ENCODE data around the gene NCAPH2.
A peak's percentile ranks its signal among the peaks of the same experiment; 100 is the strongest.

The NCAPH2 gene

DNA sequence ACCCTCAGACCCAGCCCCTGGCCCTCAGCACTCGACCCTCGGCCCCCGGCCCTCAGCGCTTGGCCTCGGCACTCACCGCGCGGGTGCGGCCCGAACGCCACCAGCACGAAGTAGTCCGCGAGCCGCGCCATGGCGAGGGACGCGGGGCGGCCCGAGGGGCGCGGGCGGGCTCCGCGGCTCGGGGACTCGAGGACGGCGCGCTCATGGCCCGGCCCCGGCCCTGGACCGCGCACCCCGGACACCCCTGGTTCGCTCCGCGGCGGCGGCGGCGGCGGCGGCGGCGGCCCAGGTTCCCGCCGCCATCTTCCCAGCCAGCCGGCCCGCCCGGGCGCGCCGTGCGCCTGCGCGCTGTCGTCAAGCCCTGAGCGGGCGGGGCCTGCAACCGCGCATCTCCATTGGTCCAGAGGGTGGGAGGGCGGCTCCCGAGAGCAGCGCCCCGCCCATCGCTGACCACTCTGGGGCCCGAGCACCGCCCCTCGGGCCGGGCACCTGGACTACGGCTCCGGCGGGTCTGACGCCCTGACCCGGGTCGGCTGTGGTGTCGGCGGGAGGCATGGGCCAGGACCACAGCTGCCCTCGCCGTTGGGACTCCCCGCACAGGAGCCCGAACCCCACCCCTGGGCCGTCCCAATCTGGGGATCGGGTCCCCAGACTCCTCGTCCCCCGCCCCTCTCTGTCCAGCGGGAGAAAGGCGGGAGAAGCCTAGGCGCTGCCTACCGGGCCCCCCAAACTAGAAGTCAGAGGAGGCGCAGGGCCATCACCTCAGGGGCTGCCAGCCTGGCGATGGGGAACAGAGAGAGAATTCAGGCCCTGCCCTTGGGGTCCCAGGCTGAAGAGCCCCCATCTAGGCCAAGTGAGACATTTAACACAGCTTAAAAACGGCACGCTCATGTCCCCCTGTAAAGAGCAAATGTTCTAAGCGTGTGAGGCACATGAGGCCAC lies 33.0 kb upstream of the NCAPH2 start, which contains the start of gene SBF1:
TSS of gene SBF1 (minus strand) at position 326 of the 942 bp plus-strand sequence. CDS start at position 131, 195 bp downstream.
- DNase-seq, result peak; percentile 36

DNA sequence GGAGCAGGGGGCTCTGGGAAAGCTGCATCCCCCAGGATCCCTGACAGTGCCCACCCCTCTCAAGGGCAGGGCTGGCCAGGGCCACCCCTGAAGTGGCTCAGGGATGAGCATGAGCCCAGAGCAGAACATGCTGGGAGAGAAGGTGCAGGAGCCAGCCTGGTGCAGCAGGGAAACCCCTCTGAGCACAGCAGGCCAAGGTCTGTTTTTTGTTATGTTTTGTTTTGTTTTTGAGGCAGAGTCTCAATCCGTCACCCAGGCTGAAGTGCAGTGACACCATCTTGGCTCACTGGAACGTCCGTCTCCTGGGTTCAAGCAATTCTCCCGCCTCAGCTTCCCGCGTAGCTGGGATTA lies 32.4 kb upstream of the NCAPH2 start:
- DNase-seq, result no peak

DNA sequence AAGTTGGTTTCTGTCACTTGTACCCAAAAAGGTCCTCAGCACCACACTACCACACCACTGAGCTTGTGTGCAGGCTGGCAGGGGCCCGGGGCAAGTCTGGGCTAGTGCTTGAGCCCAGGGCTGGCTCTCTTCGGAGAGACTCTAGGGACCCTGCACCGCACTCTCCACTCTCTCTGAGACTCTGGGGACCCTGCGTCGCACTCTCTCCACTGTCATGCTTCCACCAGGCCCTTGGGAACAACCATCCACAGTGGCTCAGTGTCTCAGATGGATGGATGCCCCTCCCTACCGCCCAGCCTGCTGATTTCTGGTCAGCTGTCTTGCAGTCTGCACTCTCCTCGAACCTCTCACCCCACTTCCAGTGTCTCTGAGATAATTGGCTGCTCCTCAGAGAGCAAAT lies 31.2 kb upstream of the NCAPH2 start:
- no peak for DNase-seq

DNA sequence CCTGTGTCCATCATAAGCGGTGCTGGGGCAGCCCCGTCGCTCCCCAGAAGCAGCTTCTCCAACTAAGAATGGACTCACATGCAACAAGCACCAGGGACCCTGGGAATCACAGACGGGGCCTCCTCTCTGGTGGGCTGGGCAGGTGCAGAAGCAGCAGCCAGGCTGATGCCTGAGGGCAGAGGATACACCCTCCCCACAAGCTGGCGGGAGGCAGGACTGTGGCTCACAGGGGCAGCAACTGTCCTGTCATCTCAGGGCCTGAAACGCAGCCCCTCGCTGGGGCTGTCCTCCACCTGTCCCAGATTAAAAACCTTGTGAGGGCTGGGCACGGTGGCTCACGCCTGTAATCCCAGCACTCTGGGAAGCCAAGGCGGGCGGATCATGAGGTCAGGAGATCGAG lies 30.1 kb upstream of the NCAPH2 start:
- no peak for DNase-seq

DNA sequence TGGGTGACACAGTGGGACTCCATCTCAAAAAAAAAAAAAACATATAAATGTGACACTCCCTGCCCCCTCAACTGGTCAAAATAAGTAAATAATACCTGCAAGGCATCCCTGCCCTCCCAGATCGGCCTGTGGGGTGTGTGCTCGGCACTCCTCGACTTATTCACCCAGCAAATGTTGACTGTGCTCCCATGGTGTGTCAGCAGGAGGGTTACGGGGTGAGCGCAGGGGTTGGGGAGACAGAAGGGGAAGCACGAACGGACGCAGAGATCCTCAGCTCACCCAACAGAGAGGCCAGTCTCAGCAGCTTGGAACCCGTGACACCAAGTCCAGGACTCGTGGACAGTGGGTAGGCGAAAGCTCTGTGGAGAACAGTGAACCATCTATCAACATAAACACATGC lies 28.3 kb upstream of the NCAPH2 start:
- no peak for DNase-seq

DNA sequence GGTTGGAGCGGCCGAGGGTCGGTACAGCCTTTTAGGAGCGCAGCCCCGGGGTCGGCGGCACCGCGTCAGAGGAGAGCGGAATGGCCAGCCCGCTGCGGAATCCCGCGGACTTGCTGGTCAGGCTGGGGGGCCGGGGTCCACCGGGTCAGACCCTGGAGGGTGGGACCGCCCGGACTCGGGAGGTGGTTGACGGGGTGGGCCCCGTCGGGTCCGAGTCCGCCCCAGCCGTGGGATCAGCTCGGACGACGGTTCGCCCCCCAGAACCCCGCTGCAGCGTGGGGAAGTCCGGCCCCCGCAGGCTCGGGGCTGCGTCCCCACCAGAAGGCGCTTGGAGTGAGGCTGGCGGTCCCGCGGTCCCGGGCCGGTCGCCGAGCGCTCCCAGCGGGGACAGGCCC lies 27.0 kb upstream of the NCAPH2 start:
- no peak for DNase-seq

DNA sequence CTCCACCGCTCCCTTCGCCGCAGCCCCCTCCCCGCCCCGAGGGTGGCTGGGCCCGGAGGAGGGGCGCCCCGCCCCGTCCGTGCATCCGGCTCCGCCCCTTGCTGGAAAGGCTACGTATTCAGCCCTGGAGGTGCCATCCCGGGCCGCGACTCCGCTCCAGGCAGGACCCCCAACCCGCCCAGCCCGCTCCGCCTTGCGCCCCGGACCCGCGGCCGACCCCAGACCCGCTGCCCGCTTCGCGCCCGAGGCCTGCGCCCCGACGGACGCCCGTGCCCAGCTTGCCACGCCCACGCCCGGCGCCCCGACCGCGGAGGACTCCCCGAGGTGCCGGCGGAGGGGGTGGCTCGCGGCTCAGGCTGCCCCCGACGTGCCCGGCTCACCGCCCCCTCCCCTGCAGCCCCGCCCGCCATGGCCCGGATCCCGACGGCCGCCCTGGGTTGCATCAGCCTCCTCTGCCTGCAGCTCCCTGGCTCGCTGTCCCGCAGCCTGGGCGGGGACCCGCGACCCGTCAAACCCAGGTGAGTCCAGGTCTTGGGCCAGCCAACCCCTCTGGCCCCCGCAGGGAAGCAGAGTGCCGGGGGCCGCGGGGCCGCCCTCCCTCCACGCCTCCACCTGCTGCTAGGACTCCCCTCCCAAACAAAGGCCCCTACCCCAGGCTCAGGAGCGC lies 26.5 kb upstream of the NCAPH2 start, which contains the start of gene ADM2:
TSS of gene ADM2 (plus strand) at position 104 of the 667 bp plus-strand sequence. CDS start at position 409, 305 bp downstream.
- DNase-seq, result no peak

DNA sequence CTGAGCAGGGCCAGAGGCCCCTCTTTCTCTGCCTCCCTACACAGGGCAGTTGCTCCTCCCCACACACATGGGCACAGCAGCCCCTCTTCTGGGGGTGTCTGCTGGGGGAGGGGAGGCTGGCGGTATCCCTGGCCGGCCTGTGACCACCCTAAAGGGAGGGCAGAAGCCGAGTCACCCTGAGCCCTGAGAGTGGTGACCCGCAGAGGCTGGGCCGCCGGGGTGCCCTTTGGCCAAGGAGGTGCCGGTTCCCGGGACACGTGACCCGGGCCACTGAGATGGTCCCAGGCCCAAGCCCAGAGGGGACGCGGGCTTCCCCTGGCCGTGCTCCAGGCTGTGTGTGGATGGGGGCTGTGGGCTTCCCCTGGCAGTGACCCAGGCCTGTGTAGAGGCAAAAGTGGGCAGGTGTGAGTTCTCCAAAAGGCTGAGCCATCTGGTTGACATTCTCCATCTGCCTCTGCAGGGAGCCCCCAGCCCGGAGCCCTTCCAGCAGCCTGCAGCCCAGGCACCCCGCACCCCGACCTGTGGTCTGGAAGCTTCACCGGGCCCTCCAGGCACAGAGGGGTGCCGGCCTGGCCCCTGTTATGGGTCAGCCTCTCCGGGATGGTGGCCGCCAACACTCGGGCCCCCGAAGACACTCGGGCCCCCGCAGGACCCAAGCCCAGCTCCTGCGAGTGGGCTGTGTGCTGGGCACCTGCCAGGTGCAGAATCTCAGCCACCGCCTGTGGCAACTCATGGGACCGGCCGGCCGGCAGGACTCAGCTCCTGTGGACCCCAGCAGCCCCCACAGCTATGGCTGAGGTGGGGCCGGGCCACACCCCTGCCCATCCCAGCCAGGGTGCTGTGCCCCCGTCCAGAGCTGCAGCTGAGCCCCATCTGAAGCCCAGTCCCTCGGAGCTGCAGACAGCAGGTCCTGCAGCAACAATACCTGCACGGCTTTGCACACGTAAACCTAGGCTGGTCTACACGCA lies 25.6 kb upstream of the NCAPH2 start:
- no peak for DNase-seq

DNA sequence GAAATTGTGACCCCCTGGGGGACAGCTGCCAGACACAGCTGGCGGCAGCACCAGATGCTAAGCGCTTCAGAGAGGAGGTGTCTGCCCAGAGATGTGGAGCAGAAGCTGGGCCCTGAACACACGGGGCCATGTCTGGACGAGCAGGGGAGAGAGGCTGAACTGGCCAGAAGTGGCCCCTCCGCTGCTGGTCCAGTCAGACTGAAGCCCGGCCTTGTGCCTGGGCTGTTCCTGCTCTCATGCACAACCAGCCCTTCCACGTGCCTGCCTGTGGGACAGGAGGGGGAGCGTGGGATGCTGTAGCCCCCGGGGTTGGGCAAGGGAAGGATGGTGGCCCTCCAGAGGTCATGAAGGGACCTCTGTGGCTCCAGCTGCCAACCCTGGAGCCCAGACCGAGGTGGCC lies 24.9 kb upstream of the NCAPH2 start:
- no peak for DNase-seq

DNA sequence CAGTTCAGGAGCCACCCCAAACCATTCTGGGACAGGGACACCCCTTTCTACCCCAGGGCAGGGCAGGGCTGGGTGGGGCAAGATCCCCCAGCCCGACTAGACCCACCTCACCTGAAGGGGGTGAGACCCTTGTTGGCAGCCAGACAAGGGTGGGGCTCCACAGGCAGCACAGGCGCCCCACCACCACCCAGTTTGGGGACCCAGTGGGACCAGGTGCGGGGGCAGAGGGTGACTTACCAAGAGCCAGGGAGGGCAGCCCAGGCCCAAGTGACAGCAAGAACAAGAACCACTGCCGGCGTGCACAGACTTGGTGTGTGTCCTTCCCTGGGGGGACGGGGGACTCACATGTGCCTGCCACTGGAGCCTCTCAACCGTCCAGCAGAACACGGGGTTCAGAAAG lies 24.5 kb upstream of the NCAPH2 start:
- no peak for DNase-seq

DNA sequence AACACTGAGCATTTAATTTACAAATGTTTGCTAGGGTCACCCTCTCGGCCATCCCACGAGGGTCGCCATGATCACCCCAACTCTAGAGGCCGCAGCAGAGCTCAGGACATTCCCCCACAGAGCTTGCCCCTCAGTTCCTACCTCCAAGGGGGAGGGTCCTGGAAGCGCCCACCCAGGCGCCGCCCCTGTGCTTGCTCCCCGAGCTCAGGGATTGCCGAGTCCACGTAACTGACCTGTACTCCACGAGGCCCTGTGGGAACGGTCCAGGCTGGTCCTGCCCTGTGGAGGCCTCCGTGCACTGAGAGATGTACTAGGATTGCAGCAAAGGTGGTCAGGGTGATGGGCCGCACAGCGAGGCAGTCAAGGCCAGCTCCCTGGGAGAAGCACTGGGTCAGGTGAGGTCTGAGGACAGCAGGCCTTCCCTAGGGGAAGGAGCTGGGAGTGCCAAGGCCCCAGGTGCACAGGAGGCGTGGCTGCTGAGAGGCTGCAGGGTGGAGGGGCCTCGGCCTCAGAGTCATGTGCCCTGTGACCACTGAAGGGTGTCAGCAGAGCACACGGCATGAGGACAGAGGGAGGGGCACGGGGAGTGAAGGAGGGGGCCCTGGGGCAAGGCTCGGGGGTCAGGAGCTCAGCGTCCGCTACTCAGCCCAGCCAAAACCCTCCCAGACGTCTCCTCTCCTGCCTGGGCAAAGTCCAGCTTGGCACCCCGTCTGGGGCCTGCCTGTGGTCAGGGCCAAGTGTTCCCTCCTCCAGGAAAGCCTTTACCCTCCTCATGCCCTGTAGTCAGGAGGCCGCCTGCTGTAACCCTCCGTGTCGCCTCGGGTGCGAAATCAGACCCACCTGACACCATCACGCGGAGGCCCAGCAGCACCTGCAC lies 23.8 kb upstream of the NCAPH2 start:
- no peak for DNase-seq

DNA sequence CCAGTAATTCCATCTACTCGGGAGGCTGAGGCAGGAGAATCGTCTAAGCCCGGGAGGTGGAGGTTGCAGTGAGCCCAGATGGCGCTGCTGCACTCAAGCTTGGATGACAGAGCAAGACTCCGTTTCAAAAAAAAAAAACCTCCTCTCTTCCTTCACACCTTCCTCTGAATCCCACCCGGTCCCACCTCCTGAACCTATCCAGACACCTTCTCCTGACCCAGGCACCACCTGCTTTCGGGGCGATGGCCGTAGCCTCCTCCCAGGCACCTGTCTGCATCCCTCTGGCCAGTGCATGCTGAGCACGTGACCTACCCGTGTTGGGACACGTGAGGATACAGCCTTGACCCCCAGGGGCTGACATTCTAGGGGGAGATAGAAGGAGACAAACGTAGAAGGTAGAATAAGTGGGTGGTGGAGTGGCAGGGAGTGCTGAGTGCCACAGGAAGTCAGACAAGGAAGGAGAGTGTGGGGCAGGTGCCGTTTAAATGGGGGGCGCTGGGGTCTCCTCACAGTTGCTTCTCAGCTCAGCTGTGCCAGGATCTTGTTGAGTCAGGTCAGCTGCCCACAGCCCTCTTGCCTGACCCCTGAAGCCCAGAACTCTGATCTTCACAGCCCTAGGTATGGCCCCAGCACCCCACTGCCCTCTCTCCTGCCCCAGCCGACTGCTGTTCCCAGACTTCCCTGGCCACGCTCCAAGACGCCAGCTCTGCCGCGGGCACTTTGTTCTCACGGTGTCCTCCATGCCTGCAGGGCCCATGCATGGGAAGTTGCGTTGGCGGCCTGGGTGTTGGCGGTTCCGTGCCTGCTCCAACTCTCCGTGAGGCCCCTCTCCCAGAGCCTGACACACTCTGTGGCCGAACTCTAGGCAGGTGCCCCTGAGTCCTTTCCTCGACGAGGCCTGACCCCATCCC lies 22.5 kb upstream of the NCAPH2 start:
- no peak for DNase-seq

DNA sequence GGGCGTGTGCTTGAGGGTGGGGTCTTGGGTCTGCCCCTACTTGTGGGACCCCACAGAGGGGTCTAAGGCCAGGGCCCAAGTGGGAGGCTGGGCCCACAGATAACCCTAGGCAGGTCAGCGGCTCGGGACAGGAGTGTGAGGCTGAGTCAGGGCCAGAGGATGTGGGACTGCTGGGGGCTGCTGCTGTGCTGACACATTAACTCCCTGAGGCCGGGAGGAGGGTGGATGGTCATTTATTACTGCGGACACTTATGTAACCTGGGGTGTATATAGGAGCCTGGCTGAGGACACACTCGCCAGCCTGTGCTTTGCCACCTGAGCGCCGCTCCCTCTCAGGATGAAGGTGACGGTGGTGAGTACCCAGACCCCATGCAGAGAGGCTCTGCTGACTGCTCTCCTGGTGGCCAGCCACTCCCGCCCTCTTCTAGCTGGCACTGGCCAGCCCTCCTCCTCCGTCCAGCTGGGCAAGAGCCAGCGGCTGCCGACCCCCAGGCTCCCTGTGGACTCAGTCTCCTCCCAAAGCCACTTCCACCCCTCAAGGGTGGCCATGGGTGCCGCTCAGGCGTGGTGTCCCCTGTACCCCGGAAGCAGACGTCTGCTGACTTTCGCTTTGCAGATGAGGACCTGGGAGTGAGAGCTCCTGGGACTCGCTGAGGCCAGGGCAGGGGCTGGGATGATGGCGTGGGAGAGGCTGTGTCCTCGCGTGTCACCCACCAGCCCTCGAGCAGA lies 21.3 kb upstream of the NCAPH2 start, which contains the start of gene MIOX:
TSS of gene MIOX (plus strand) at position 299 of the 729 bp plus-strand sequence. CDS start at position 338, 39 bp downstream.
- no peak for DNase-seq

DNA sequence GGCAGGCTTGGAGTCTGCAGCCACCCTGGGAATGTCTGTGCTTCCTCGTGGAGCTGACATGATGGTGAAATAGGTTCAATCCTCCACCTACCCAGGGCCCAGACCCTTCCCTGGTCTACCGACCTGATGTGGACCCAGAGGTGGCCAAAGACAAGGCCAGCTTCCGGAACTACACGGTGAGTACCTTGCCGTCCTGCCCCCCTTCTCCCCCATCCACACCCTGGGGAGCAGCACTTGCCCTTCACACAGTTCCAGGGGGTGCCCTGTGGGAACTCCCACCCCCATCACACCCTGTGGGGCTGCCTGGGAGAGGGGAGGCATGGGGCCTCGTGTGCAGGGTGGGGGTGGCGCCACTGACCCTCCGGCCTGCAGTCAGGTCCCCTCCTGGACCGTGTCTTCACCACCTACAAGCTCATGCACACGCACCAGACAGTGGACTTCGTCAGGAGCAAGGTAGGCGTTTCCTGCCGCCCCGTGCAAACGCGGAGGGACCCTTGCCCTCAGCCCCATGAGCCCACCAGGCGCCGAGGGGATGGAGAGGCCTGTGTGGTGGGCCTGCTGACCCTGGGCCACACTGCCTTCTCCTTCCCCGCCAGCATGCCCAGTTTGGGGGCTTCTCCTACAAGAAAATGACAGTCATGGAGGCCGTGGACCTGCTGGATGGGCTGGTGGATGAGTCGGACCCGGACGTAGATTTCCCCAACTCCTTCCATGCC lies 20.6 kb upstream of the NCAPH2 start:
- no peak for DNase-seq

DNA sequence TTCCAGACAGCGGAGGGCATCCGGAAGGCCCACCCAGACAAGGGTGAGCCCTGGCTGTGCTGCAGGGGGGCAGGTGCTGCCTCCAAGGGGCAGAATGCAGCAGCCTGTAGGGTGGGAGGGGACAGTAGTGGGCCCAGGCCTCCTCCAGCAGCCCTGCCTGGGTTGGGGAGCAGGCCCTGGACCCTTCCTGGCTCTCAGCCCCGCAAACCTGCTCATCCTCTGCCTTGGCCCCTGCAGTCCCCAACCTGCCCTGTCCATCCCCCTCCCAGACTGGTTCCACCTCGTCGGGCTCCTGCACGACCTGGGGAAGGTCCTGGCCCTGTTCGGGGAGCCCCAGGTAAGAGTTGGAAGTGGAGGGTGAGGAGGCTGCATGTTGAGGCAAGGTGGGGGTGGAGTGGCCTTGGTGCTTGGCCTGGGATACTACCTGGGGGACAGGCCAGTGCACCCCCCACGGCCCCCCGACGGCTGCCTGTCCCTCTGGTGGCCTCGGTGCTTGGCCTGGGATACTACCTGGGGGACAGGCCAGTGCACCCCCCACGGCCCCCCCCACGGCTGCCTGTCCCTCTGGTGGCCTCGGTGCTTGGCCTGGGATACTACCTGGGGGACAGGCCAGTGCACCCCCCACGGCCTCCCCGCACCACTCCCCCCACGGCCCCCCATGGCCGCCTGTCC lies 19.9 kb upstream of the NCAPH2 start:
- DNase-seq, result no peak

DNA sequence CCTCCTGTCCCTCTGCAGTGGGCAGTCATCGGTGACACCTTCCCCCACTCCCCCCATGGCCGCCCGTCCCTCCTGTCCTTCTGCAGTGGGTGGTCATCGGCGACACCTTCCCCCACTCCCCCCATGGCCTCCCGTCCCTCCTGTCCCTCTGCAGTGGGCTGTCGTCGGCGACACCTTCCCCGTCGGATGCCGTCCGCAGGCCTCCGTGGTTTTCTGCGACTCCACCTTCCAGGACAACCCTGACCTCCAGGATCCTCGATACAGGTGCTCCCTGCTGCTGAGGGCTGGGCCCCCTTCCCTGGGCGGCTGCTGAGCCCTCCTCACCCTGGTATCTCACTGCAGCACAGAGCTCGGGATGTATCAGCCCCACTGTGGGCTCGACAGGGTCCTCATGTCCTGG lies 19.1 kb upstream of the NCAPH2 start:
- no peak for DNase-seq

DNA sequence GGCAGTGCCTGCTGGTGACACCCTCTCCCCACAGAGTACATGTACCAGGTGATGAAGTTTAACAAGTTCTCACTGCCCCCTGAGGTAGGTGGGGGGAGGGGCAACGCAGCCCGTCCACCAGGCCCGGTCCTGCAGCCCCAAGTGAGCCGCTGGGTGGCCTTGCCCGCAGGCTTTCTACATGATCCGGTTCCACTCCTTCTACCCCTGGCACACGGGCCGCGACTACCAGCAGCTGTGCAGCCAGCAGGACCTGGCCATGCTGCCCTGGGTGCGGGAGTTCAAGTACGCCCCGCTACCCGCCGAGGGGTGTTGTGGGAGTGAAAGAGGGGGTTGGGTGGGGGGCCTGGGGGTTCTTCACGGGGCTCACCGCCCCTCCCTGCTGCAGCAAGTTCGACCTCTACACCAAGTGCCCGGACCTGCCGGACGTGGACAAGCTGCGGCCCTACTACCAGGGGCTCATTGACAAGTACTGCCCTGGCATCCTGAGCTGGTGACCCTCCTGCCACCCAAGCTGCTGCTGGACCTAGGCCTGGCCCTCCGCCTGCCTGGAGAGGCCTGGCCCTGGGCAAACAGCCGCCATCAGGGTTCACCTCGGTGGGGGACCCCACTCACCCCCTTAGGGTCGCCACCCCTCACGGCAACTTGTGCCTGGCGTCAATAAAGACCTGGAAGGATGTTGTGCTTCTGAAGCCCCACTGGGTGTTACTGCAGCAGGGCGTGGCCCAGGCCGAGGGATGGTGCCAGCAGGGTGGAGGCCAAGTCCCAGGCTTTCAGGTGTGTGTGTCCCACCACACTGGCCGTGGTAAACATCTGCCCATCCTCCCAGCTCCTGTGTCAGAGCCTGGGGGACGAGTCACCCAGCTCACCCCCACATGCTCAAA lies 18.4 kb upstream of the NCAPH2 start:
- no peak for DNase-seq

Measured in NCI-H2029 treated with DMSO at 0.1 percent for 48 hours (cell line).